GM21786 (cell line): ENCODE measurements around the gene TAS2R50.

Source experiments
- ATAC-seq: cut with Tn5 transposase; IDR thresholded peaks from one replicate; pipeline ENCODE4 v1.9.1; 2021; ENCODE audit not compliant: unreplicated experiment

Gene TAS2R50

GRCh38 chr12:10956085-10956484 is 30.6 kb downstream of the TAS2R50 start:
- ATAC-seq: no peak

GRCh38 chr12:10952645-10953044 is 34.1 kb downstream of the TAS2R50 start:
- ATAC-seq: no peak

GRCh38 chr12:10943167-10943566 is 43.5 kb downstream of the TAS2R50 start:
- ATAC-seq: no peak

- ATAC-seq: no peak
Measured at GRCh38 chr12:10941916-10942607, 44.6 kb downstream of the TAS2R50 start.

- ATAC-seq: no peak
Measured at GRCh38 chr12:10941369-10941768, 45.3 kb downstream of the TAS2R50 start.

- ATAC-seq: no peak
Measured at GRCh38 chr12:10940389-10940788, 46.3 kb downstream of the TAS2R50 start.

GRCh38 chr12:10939163-10939562 is 47.5 kb downstream of the TAS2R50 start, which contains the start of gene TAS2R14:
Gene TAS2R14, minus strand, starts transcription at chr12:10939263. Its CDS starts 56 bp downstream, at chr12:10939207.
- no peak for ATAC-seq

GRCh38 chr12:10936506-10936905 is 50.2 kb downstream of the TAS2R50 start:
- no peak for ATAC-seq
